HG03135 (cell line): ENCODE measurements around the gene NAV1.
"Not testable (repeated sequence)": the region's sequence is repeated elsewhere in the genome, so short reads cannot be mapped to it uniquely, and the experiment has no call there.

ENCODE experiments used
- ATAC-seq: cut with Tn5 transposase; IDR thresholded peaks from one replicate; pipeline ENCODE4 v1.9.1; 2021; ENCODE audit warnings: mild to moderate bottlenecking, moderate library complexity; ENCODE audit not compliant: unreplicated experiment

Gene NAV1

DNA sequence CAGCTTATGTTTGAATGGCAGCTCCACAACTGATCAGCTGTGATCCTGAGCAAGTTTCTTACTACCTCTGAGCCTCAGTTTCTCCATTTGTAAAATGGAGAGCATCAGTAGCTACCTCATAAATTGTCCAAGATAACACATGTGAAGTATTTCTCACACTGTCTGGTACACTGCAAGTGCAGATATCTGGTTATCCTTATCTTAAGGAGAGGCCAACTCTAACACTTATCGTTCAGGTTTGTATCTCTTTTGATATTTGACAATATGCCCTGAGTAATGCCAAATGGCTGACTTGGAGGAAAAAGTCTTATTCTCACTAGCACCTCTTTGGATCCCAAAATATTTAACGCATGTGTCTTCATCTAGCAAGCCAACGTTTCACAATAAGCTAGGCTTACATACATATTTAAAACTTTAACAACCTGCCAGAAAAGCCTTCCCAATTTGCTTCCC lies 34.7 kb upstream of the NAV1 start:
- no peak for ATAC-seq

DNA sequence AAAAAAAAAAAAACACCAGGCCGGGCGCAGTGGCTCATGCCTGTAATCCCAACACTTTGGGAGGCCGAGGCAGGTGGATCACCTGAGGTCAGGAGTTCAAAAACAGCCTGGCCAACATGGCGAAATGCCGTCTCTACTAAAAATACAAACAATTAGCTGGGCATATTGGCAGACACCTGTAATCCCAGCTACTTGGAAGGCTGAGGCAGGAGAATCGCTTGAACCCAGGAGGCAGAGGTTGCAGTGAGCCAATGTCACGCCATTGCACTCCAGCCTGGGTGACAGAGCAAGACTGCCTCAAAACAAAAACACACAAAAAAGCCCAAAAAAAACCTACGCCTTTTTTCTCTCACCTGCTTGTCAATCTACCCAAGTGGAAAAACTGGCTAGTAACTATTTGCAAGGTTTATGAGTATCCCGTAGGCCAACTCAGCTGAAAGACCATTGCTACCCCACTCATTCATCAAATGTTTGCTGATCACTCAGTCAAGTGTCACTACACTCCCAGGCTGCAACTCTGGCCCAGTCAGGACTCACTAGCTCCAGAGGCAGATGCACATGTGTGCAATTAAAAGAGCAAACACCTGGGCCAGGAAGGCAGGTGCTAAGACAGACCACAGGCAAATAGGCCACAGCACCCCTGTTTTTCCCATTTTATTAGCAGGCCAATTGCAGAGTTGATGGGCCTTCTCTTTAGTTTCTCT lies 34.0 kb upstream of the NAV1 start:
- no peak for ATAC-seq

DNA sequence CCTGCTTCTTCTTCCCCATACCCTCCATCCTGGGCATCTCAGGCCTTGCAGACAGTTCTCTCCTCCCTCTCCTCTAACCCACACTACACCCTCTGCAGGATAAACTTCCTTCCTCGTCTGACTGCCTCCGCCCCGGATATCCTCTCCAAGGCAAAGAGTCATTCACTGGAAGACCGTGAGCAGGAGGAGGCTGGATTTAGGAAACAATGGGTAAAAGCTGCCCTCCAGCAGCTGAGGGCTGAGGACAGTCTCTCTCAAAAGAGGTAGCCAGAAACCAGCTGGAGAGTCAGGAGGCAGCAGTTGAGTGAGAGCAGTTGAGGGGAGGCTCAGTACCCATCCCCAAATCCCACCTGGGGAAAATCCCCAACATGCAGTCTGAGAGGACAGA lies 33.4 kb upstream of the NAV1 start:
- ATAC-seq: no peak

DNA sequence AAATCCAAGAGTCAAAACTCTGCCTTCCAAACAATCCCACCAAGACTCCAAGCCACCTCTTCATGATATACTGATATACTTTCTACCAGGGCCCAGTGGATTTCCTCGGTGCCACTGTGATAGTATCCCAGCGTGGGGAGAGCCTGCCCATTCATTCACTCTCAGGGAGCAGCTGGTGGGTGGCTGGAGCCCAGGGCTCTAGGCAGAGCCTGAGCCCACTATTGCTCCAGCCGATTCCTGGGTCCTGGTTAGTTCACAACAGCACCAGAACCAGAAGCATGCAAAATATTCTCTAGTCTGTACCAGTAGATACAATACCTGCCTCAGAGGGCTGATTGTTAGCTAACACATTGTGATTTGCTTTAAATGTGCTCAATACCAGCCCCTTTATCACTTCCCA lies 32.8 kb upstream of the NAV1 start:
- no peak for ATAC-seq

DNA sequence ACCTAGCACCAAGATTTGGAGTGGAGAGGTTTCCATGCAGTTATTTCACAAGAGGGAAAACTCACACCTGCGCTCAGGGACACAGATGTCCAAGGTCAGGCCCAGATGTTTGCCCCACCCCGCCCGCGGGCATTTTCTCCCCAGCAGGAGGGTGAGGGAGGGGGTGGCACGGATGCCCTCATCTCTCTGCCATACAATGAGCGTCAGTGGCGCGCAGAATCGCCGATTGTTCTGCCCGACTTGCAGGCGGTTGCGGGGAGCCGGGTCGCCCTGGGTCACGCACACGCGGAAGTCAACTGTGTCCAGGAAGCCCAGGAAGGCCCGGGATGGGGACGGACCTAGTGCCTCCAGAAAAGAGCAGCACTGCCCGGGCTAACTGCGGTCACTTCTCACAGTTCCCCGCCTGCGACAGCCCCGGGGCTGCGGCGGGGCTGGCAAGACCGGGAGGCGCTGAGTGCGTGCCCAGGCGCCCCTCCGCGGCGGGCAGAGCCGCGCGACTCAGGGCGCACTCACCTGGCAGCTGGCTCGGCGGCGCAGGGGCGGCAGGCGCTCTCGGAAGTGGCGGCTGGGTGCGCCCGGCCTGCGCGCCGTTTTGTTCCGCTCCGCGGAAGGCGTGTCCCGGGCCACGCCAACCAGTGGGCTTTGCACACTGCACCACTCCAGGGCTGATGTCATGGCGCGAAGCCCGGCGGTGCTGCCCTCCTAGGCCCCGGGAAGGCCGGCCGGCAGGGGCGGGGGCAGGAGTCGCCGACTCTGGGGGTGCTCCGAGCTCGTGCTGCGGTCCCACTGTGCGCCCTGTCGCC lies 32.2 kb upstream of the NAV1 start, which contains the start of gene CSRP1:
CSRP1 (minus strand) TSS at position 567 of the 803 bp plus-strand sequence. CDS start 10,820 bp downstream, outside the sequence.
- ATAC-seq: peak; percentile 89

DNA sequence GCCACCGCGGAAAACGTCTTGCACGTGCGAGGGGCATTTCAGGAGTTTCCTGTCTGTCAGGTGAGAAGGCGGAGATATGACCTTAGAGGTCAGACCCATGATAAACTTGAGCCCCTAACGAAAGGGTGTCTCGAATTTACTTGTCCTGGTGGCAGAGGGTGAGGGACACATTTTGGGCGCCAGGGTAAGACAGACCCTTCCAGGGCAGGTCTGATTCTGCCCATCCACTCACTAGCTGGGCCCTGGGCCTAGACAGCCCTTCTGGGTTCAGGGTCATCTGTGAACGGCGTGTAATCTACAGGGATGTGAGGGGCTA lies 31.6 kb upstream of the NAV1 start:
- peak; percentile 23 for ATAC-seq

DNA sequence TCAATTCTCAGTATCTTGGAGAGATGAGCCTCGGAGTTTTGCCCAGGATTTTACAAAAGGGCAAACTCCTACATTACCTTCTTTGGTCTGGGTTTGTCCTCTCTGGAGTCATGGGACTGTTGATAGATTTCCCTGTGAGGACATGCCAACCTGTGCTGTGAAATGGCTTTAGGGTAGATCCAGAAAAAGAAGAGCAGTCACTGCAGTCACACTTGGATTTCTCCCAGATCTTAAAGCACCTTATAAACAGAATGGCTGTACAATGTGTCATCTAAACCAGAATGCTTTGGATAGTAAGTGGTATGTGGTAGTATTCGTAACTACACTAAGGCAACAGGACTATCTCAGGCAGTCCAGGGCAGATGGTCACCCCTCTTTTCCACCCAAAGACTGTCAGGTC lies 30.1 kb upstream of the NAV1 start:
- ATAC-seq: no peak

DNA sequence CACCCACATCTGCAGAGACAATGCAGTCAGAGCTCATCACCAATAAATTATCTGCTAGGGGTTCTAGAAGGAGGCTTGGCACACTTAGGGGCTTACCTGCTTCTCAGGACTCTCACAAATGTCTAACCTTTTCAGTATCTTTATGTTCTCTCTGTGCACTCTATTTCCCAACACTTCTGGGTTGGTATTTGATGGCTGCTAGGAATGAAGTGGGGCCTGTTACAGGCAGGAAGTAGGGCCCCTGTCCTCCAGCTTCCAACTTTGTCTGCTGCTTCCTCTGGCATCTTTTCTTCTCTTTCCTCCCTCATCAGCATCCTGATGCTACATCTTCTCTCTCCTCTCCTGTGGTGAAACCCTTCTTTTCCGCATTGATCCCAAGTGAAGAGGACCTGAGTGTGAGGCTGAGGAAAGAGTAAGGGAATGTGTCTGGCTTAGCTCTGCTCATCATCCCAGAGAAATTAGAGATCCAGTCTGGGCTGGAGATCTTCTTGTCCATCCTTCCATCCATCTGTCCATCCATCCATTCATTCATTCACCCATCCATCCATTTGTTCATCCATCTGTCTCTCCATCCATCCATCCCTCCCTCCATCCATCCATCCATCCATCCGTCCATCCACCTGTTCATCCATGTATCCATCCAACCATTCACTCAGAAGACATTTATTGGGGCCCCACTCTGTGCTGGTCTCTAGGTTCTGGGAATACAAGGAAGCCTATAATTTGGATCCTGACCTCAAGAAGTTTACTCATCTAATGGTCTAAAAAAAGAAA lies 29.1 kb upstream of the NAV1 start:
- no peak for ATAC-seq

DNA sequence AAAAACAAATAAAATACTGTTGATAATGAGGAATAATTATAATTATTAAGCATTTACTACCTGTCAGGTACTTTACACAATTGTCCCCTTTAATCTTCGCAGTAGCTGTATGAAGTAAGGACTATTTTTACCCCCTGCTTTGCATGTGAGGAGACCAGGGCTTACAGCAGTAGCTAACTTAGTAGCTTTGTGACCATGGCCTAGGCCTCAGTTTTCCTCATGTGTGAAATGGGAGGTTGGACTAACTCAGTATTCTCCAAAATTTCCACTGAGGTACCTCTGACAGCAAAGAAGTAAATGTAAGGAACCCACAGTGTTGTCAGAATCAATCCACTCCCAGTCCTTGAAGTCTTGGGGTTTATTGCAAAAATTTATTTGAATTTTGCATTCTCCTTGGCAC lies 28.2 kb upstream of the NAV1 start:
- no peak for ATAC-seq

DNA sequence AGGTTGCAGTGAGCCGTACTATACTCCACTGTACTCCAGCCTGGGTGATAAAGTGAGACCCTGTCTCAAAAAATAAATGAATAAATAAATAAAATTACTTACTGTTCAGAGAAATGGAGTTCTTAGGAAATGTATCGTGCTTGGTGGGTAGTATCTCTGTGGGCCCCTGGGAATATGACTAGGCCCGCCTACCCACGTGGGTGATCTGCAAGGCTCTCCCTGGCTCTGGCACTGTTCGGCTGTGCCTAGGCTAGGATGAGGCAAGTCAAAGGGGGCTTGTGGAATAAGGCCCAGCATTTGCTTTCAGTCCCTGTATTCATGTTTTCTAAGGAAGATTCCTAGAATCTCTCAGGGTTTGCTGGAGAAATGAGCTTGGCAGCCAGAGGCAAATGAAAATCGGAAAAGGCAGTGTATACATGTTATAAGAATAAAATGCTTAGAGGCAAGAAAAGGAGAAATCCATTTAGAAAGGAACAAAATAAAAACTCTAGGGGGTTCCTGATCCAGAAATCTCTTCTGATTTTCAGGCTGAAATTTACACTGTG lies 27.5 kb upstream of the NAV1 start:
- no peak for ATAC-seq

DNA sequence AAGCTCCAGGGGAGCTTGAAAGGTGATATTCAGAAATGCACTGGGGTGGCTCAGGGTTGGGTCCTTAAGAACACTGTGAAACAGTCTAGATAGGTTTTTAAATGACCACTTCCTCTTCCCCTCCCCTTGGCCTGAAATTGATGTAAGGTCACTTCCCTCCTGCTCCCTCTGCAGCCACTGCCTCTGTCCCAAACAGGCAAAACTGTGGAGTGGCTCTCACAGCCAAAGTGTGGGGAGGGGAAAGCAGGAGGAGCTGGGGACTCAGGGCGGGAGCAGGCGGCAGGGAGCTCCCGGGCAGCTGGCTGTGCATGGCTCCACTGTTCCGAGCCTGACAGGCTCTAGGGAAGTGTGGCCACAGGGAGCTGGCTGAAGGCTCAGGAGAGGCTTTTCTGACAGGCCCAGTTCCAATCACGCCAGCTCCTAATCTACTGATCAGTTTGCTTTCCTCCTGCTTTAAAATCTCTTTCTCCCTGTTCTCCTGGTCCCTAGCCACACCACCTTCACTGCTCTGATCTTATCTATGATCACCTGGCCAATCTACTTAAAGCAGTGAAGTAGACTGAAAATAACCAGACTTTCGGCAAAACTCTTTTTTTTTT lies 26.9 kb upstream of the NAV1 start:
- no peak for ATAC-seq

DNA sequence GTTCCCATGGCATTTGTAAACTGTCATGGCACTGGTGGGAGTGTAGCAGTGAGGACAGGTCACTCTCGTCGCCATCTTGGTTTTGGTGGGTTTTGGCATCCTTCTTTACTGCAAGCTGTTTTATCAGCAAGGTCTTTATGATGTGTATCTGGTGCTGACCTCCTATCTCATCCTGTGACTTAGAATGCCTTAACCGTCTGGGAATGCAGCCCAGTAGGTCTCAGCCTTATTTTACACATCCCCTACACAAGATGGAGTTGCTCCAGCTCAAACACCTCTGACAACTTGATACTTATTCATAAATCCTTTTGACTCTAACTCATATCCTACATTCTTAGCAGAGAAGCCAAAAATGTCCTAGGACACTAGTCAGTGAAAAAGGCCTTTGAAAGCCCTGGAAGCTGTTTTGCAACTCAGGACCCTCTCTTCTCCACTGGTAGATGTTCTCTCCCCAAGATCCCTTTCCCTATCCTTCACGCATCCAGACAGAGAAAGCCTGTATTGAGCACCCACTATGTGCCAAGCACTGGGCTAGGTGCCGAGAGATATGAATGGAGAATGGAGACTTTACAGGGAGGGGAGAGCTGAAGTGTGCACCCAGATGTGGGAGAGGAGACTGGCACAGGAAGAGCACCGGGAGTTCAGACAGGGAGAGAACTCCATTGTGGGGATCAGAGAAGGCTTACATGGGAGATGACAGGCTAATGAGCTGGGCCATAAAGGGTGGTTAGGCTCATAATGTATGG lies 25.3 kb upstream of the NAV1 start:
- ATAC-seq: no peak

DNA sequence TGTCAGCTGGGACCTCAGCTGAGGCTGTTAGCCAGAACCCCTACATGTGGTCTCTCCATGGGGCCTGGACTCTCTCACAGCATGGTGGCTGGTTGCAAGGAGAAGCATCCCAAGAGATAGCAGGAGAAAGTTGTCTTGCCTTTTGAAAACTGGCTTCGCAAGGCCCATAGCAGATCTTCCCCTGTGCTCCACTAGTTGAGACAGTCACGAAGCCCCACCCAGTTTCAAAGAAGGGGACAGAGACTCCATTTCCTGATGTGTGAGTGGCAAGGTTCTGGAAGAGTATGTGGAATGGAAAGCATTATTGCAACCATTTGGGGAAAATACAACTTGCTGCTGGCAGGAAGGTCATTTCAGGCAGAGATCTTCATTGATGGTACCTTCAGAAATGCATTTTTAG lies 24.5 kb upstream of the NAV1 start:
- ATAC-seq: no peak

DNA sequence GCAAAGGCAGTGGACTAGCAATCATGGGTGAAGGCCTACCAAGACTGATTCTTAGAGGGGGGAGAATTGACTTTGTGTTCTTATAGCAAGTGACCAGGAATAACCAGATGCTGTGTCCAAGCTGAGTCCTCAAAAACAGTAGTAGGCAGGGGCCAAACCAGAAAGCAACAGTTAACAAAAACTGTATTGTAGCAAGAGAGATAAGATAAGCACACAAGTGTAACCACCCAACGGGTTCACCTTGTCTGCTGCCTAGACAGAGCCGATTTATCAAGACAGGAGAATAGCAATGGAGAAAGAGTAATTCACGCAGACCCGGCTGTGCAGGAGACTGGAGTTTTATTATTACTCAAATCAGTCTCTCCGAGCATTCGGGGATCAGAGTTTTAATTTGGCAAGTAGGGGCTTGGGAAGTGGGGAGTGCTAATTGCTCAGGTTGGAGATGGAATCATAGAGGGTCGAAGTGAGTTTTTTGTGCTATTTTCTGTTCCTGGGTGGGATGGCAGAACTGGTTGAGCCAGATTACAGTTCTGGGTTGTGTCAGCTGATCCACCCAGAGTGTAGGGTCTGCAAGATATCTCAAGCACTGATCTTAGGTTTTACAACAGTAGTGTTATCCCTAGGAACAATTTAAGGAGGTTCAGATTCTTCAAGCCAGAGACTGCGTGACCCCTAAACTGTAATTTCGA lies 23.7 kb upstream of the NAV1 start:
- no peak for ATAC-seq

DNA sequence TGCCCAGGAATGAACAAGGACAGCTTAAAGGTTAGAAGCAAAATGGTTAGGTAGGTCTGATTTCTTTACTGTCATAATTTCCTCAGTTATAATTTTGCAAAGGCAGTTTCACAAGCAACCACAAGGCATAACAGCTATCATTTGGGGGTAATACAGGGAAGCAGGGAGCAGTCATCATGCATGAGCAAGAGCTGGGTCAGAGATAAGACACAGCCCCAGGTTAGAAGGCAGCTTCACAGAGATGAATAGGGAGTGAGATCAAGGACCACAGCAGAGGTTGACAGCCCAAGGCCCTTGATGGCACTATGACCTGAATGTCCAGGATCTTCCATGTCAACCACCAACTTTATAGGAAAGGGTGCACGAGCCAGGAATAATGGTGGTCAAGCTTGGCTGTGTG lies 23.0 kb upstream of the NAV1 start:
- ATAC-seq: no peak

DNA sequence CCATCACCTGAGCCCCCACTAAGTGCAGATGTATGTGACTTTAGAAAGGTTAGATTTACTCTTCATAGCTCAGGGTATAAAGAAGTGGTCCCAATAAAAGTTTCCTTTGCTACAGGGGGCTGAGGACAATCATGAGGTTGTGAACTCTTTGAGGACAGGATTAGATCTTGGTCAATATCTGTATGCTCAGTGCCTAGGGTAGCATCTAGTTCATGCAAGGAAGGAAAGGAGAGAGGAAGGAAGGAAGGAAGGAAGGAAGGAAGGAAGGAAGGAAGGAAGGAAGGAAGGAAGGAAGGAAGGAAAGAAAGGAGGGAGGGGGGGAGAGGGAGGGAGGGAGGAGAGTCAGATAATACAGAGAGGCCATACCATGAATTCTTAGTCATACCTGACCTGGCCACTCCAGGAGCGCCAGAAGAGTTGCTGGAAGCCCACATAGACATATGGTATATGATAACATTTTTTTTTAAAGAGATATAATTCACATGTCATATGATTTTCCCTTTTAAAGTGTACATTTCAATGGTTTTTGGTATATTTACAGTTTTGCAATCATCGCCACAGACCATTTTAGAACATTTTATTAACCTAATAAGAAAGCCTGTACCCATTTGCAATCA lies 22.3 kb upstream of the NAV1 start:
- no peak for ATAC-seq

DNA sequence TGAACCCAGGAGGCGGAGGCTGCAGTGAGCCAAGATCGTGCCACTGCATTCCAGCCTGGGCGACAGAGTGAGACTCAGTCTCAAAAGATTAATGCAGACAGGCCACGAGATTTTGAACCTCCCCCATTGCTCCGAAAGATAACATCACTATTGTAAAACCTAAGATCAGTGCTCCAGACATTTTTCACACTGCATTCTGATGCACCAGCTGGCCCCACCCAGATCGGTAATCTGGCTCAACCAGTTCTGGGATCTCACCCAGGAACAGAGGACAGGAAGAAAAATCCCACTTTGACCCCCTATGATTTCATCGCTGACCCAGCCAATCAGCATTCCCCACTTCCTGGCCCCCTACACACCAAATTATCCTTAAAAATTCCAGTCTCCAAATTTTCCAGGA lies 21.3 kb upstream of the NAV1 start:
- ATAC-seq: no peak

DNA sequence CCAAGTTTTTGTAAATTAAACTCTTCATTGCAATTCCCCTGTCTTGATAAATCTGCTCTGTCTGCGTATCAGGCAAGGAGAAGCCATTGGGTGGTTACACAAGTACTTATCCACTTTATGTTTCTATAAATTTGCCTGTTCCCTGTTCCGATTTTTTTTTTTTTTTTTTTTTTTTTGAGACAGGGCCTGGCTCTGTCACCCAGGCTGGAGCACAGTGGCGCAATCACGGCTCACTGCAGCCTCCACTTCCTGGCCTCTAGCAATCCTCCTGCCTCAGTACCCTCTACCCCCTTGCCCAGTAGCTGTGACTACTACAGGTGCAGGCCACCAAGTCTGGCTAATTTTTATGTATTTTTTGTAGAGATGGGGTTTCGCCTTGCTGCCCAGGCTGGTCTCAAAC lies 20.9 kb upstream of the NAV1 start:
- ATAC-seq: no peak

DNA sequence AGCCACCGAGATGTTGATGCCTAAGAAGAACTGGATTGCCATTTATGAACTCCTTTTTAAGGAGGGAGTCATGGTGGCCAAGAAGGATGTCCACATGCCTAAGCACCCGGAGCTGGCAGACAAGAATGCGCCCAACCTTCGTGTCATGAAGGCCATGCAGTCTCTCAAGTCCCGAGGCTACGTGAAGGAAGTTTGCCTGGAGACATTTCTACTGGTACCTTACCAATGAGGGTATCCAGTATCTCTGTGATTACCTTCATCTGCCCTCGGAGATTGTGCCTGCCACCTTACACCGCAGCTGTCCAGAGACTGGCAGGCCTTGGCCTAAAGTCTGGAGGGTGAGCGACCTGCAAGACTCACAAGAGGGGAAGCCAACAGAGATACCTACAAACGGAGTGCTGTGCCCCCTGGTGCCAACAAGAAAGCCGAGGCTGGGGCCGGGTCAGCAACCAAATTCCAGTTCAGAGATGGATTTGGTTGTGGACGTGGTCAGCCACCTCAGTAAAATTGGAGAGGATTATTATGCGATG lies 18.8 kb upstream of the NAV1 start:
- ATAC-seq: not testable (repeated sequence)
